Measurements from ENCODE around the gene KCNJ15. TPM values are rescaled to one million over a fixed set of nuclear protein-coding genes. Genes with fewer than 3 reads are reported as not detected.

KCNJ15 gene
- total and polyA plus RNA-seq, 2 experiments from 2014 or later = not detected

GRCh38 chr21:38264571-38264970 is 7.8 kb downstream of the KCNJ15 start:
- no peaks in the 10 kb centered on the region for H3F3A ChIP-seq (replicated peaks; ENCODE audit: low read depth)
- no peak overlapping the region for H2AFZ ChIP-seq
- H3K79me2 ChIP-seq (replicated peaks; ENCODE audit: insufficient read depth) = no peaks in the 10 kb centered on the region
- H3K9me2 ChIP-seq (ENCODE audit: insufficient read depth) = peaks cover 4% of the 10 kb centered on the region; the same call in 1 of the 2 replicates
- no peak for ATAC-seq
- peaks cover 4% of the 10 kb centered on the region; the same call in 1 of the 2 replicates for H3K4me1 ChIP-seq (ENCODE audit: insufficient read depth)
- Mint-ChIP-seq H3K4me1 (peaks cover 5% of the 10 kb centered on the region; the same call in 2 of the 3 replicates), H3K4me3 (no peak overlapping the region), H3K27me3 (ENCODE audit: insufficient read depth, low read depth, poor library complexity) (peaks cover 5% of the 10 kb centered on the region), H3K9me3 (no peaks in the 10 kb centered on the region), H3K36me3 (ENCODE audit: low read depth) (no peaks in the 10 kb centered on the region), H3K27ac (no peak overlapping the region)
- no peak overlapping the region for H3K4me3 ChIP-seq
- H3K4me2 ChIP-seq = no peak overlapping the region
- DNase-seq (ENCODE audit: low spot score) = no peak
- no peak overlapping the region for H3K27ac ChIP-seq (ENCODE audit: low read depth)
- no peak for TF ChIP-seq NANOG (IDR thresholded peaks at IDR 0.05; ENCODE audit: borderline replicate concordance)
- no peak for TF ChIP-seq EZH2phosphoT487 (IDR thresholded peaks at IDR 0.05; ENCODE audit: unreplicated experiment)
- TF ChIP-seq POLR2AphosphoS5 (IDR thresholded peaks at IDR 0.05; ENCODE audit: low read depth) = no peak
- no peak for TF ChIP-seq ZNF462 (CRISPR knock-in tag; IDR thresholded peaks at IDR 0.05)
- TF ChIP-seq CTCF (conservative IDR thresholded peaks at IDR 0.05; ENCODE audit: low read depth in 2 of 2) = no peak
- no peak for TF ChIP-seq STAT1 (IDR thresholded peaks at IDR 0.05; ENCODE audit: unreplicated experiment)
- TF ChIP-seq CREB1 (CRISPR knock-in tag; IDR thresholded peaks at IDR 0.05; ENCODE audit: low read depth) = no peak
- no peak for TF ChIP-seq ZNF114 (CRISPR knock-in tag; IDR thresholded peaks at IDR 0.05)
- TF ChIP-seq JUNB (IDR thresholded peaks at IDR 0.05; ENCODE audit: unreplicated experiment) = no peak
- no peak for TF ChIP-seq ZNF331 (CRISPR knock-in tag; IDR thresholded peaks at IDR 0.05; ENCODE audit: low read depth)
- TF ChIP-seq EZH2 (IDR thresholded peaks at IDR 0.05; ENCODE audit: low read depth, unreplicated experiment) = no peak
- TF ChIP-seq ETS1 (IDR thresholded peaks at IDR 0.05) = no peak
- H4K20me1 ChIP-seq (replicated peaks; ENCODE audit: insufficient read depth) = no peaks in the 10 kb centered on the region
- H3K27me3 ChIP-seq (ENCODE audit: insufficient read depth) = no peaks in the 10 kb centered on the region
- H3K36me3 ChIP-seq (ENCODE audit: insufficient read depth) = no peaks in the 10 kb centered on the region

Measured in GM23338 (cell line).